Neutrophil (primary cell): ENCODE results near the gene PCK1.

Source experiments
- H3K27ac ChIP-seq: fragments of 200-600 bp; sonication (generic); 2 replicates; pipeline ENCODE4 v1.5.1; 2016; ENCODE audit warnings: mild to moderate bottlenecking, moderate library complexity
- H3K27me3 ChIP-seq: fragments of 200-600 bp; sonication (generic); 2 replicates; pipeline ENCODE4 v1.6.0; 2016; ENCODE audit warnings: mild to moderate bottlenecking
- H3K36me3 ChIP-seq: fragments of 200-600 bp; sonication (generic); 2 replicates; pipeline ENCODE4 v1.5.1; 2017
- H3K4me1 ChIP-seq, 2 experiments: fragments of 200-600 bp in 1 of 2; sonication (generic) in 1 of 2; 1 replicate in 1 of 2; 2 replicates in 1 of 2; pipeline versions ENCODE4 v1.5.1 to v1.6.1; 2013 to 2016; ENCODE audit warnings: low read depth in 1 of 2, low read length in 1 of 2, mild to moderate bottlenecking in 1 of 2, moderate library complexity in 1 of 2; ENCODE audit not compliant: control insufficient read depth in 1 of 2, insufficient read depth in 1 of 2
- H3K4me3 ChIP-seq, 2 experiments: fragments of 200-600 bp in 1 of 2; sonication (generic) in 1 of 2; 1 replicate in 1 of 2; 2 replicates in 1 of 2; pipeline ENCODE4 v1.5.1; 2013 to 2016; ENCODE audit warnings: low read depth in 1 of 2, low read length in 1 of 2, mild to moderate bottlenecking in 1 of 2, moderate library complexity in 1 of 2
- H3K9me3 ChIP-seq: fragments of 200-600 bp; sonication (generic); 2 replicates; pipeline ENCODE4 v1.5.1; 2016
- CTCF ChIP-seq: fragments of 200-600 bp; sonication (generic); IDR thresholded peaks from 2 replicates; pipeline ENCODE4 v1.5.1; 2016; ENCODE audit warnings: antibody characterized with exemption

PCK1 gene

GRCh38 chr20:57601211-57601570 lies 40.3 kb downstream of the PCK1 start:
- Histone ChIP-seq H3K4me3 (no peak overlapping the region), H3K27ac (no peak overlapping the region), H3K27me3 (peaks cover 39% of the 10 kb centered on the region), H3K9me3 (no peaks in the 10 kb centered on the region), H3K36me3 (peaks cover 23% of the 10 kb centered on the region), H3K4me1 (peaks cover 0 to 8% of the 10 kb centered on the region in 2 experiments)
- TF ChIP-seq CTCF: no peak

GRCh38 chr20:57601737-57602136 lies 40.8 kb downstream of the PCK1 start:
- peaks cover 0 to 5% of the 10 kb centered on the region in 2 experiments for H3K4me1 ChIP-seq
- no peaks in the 10 kb centered on the region for H3K9me3 ChIP-seq
- H3K27ac ChIP-seq: no peak overlapping the region
- no peak for TF ChIP-seq CTCF
- H3K4me3 ChIP-seq: no peak overlapping the region
- peaks cover 28% of the 10 kb centered on the region for H3K36me3 ChIP-seq
- H3K27me3 ChIP-seq: peaks cover 39% of the 10 kb centered on the region

- H3K27me3 ChIP-seq: peaks cover 28% of the 10 kb centered on the region
- H3K4me1 ChIP-seq: no peaks in the 10 kb centered on the region
- peaks cover 42% of the 10 kb centered on the region for H3K36me3 ChIP-seq
- TF ChIP-seq CTCF: no peak
- no peak overlapping the region for H3K27ac ChIP-seq
- no peak overlapping the region for H3K4me3 ChIP-seq
- H3K9me3 ChIP-seq: no peaks in the 10 kb centered on the region
Observed at GRCh38 chr20:57603120-57603519, 42.2 kb downstream of the PCK1 start.

GRCh38 chr20:57605045-57605444 lies 44.1 kb downstream of the PCK1 start:
- Histone ChIP-seq H3K4me3 (no peak overlapping the region), H3K4me1 (no peaks in the 10 kb centered on the region), H3K27me3 (peaks cover 17% of the 10 kb centered on the region), H3K27ac (no peak overlapping the region), H3K36me3 (peaks cover 62% of the 10 kb centered on the region), H3K9me3 (no peaks in the 10 kb centered on the region)
- no peak for TF ChIP-seq CTCF

GRCh38 chr20:57605878-57606277 lies 45.0 kb downstream of the PCK1 start:
- no peak overlapping the region for H3K27ac ChIP-seq
- H3K4me1 ChIP-seq: no peaks in the 10 kb centered on the region
- H3K27me3 ChIP-seq: peaks cover 10% of the 10 kb centered on the region
- peaks cover 70% of the 10 kb centered on the region for H3K36me3 ChIP-seq
- no peak for TF ChIP-seq CTCF
- H3K4me3 ChIP-seq: no peak overlapping the region
- H3K9me3 ChIP-seq: no peaks in the 10 kb centered on the region

- H3K4me3 ChIP-seq: no peak overlapping the region
- no peak overlapping the region for H3K27ac ChIP-seq
- no peaks in the 10 kb centered on the region for H3K9me3 ChIP-seq
- peaks cover 96% of the 10 kb centered on the region for H3K36me3 ChIP-seq
- no peaks in the 10 kb centered on the region for H3K4me1 ChIP-seq
- H3K27me3 ChIP-seq: no peaks in the 10 kb centered on the region
- TF ChIP-seq CTCF: no peak
Observed at GRCh38 chr20:57608516-57608915, 47.6 kb downstream of the PCK1 start.
